Measurements from ENCODE around the gene TBATA.

TBATA gene

GRCh38 chr10:70723771-70724170 lies 61.4 kb downstream of the TBATA start:
- no peaks in the 10 kb centered on the region for H3K36me3 ChIP-seq (ENCODE audit: control insufficient read depth in 2 of 2, insufficient read depth in 2 of 2, low read length in 2 of 2)
- H3K9me3 ChIP-seq (ENCODE audit: control insufficient read depth in 2 of 2, low read length in 2 of 2) = no peaks in the 10 kb centered on the region
- no peak overlapping the region for H3K27ac ChIP-seq (ENCODE audit: low read length)
- no peak overlapping the region for H3K4me3 ChIP-seq (ENCODE audit: low read length in 2 of 2)
- H3K4me1 ChIP-seq (ENCODE audit: control insufficient read depth, insufficient read depth, low read length) = no peaks in the 10 kb centered on the region
- no peak overlapping the region for H3K9ac ChIP-seq (ENCODE audit: low read length in 2 of 2)
- H3K27me3 ChIP-seq (ENCODE audit: control insufficient read depth in 1 of 2, insufficient read depth in 2 of 2, low read length in 2 of 2) = peaks cover 0 to 2% of the 10 kb centered on the region in 2 donors

- no peaks in the 10 kb centered on the region for H3K9me3 ChIP-seq (ENCODE audit: control insufficient read depth in 2 of 2, low read length in 2 of 2)
- H3K27me3 ChIP-seq (ENCODE audit: control insufficient read depth in 1 of 2, insufficient read depth in 2 of 2, low read length in 2 of 2) = peaks cover 0 to 2% of the 10 kb centered on the region in 2 donors
- no peak overlapping the region for H3K9ac ChIP-seq (ENCODE audit: low read length in 2 of 2)
- H3K4me1 ChIP-seq (ENCODE audit: control insufficient read depth, insufficient read depth, low read length) = no peaks in the 10 kb centered on the region
- H3K27ac ChIP-seq (ENCODE audit: low read length) = no peak overlapping the region
- no peaks in the 10 kb centered on the region for H3K36me3 ChIP-seq (ENCODE audit: control insufficient read depth in 2 of 2, insufficient read depth in 2 of 2, low read length in 2 of 2)
- H3K4me3 ChIP-seq (ENCODE audit: low read length in 2 of 2) = no peak overlapping the region
Measured at GRCh38 chr10:70722820-70723424, 62.3 kb downstream of the TBATA start.

All from stomach smooth muscle (tissue), 2 donors.